Naive thymus-derived CD8-positive, alpha-beta T cell (primary cell): ENCODE measurements around the gene CHST14. TPM values are rescaled to one million over a fixed set of nuclear protein-coding genes. Genes with fewer than 3 reads are reported as not detected.
"Not testable (repeated sequence)": the region's sequence is repeated elsewhere in the genome, so short reads cannot be mapped to it uniquely, and the experiment has no call there.

ENCODE experiments used
- ATAC-seq, 2 donors: fragments of 150-1000 bp; cut with Tn5 transposase in 1 of 2; sonication (Bioruptor Pico), chemical (Tn5 transposase) in 1 of 2; 1 replicate in 1 of 2; 2 replicates in 1 of 2; pipeline ENCODE4 v1.10.0; 2021; ENCODE audit warnings: mild to moderate bottlenecking in 2 of 2, moderate library complexity in 2 of 2
- POLR2A ChIA-PET: fragments of 350-600 bp; sonication (Branson Sonifier 250); formaldehyde crosslinking; loops from one replicate; lab custom pipeline; 2021; ENCODE audit warnings: antibody characterized with exemption; lab: Charles Lee
- DNase-seq, 10 donors: peaks; one replicate each; pipeline versions ENCODE4 v3.0.0 to v3.0.0-alpha.2; 2020 to 2022
- H3K27ac Mint-ChIP-seq, 10 donors: one replicate each; pipeline ENCODE4 v1.8.0; 2020 to 2022; ENCODE audit warnings: mild to moderate bottlenecking in 10 of 10, mixed read lengths in 10 of 10, moderate library complexity in 4 of 10, inconsistent platforms in 1 of 10
- H3K27me3 Mint-ChIP-seq, 5 donors: one replicate each; pipeline ENCODE4 v1.8.0; 2021 to 2022; ENCODE audit warnings: mixed read lengths in 5 of 5
- H3K36me3 Mint-ChIP-seq, 3 donors: one replicate each; pipeline ENCODE4 v1.8.0; 2020 to 2022; ENCODE audit warnings: mixed read lengths in 3 of 3, mild to moderate bottlenecking in 2 of 3, inconsistent platforms in 1 of 3
- H3K4me1 Mint-ChIP-seq, 4 donors: one replicate each; pipeline ENCODE4 v1.8.0; 2021 to 2022; ENCODE audit warnings: mixed read lengths in 4 of 4
- H3K4me3 Mint-ChIP-seq, 10 donors: one replicate each; pipeline ENCODE4 v1.8.0; 2020 to 2022; ENCODE audit warnings: mild to moderate bottlenecking in 10 of 10, mixed read lengths in 10 of 10, moderate library complexity in 6 of 10, inconsistent platforms in 1 of 10
- H3K9me3 Mint-ChIP-seq, 9 donors: one replicate each; pipeline ENCODE4 v1.8.0; 2020 to 2022; ENCODE audit warnings: mixed read lengths in 9 of 9, mild to moderate bottlenecking in 3 of 9, inconsistent platforms in 1 of 9, moderate library complexity in 1 of 9
- polyA plus RNA-seq, 3 donors: library from polyadenylated mRNA; unstranded; fragments of 300-500 nt; fragmentation: Illumina TruSeq; gene quantifications; one replicate each; pipeline ENCODE4 v1.2.3, GENCODE V29; 2021
- total RNA-seq, 8 experiments: library from RNA in 2 of 8; stranded (reverse) in 2 of 8; gene quantifications; one replicate each; pipeline ENCODE4 v1.2.3 and lab custom pipeline; 2021 to 2026

The CHST14 gene
- total and polyA plus RNA-seq, 5 experiments from 2014 or later = 0.74 to 9.8 (median 1.2) TPM

DNA sequence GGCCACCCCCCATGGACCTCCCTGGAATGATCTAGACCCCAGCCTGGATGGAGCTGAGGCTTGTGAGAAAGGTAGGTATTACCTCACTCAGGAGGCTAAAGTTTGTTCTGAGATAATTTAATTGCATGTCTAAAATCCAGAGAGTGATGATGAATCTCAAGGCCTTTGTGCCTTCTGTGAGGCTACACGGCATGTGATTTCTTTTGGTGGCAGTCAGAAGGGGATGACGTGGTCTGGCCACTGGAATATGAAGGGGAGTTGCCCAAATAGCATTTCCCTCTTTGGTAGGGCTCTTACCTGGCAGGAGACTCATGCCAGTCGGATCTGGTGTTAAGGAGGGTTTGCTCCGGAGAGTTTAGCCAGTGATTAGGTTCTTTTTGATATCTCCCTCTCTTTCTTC, 27.5 kb upstream of the CHST14 start:
- POLR2A ChIA-PET = interaction anchor here (0.8 to 6.9 kb wide), 7 partner anchors 9 to 126 kb away, joined by 3 to 92 read pairs (median 3); partner anchors contain the start of gene RPUSD2
- peaks cover 40 to 65% (median 53%) of the 10 kb centered on the region in 4 donors for H3K4me1 Mint-ChIP-seq
- H3K36me3 Mint-ChIP-seq = peaks cover 0 to 4% (median 1%) of the 10 kb centered on the region in 3 donors
- DNase-seq (no peak), ATAC-seq (no peak)
- peak overlapping the region; percentile 24 to 95 (median 89) for H3K27ac Mint-ChIP-seq
- no peaks in the 10 kb centered on the region for H3K9me3 Mint-ChIP-seq
- H3K4me3 Mint-ChIP-seq = peak overlapping the region; percentile 85 to 97 (median 90)
- H3K27me3 Mint-ChIP-seq = peaks cover 4 to 18% (median 7%) of the 10 kb centered on the region in 5 donors

DNA sequence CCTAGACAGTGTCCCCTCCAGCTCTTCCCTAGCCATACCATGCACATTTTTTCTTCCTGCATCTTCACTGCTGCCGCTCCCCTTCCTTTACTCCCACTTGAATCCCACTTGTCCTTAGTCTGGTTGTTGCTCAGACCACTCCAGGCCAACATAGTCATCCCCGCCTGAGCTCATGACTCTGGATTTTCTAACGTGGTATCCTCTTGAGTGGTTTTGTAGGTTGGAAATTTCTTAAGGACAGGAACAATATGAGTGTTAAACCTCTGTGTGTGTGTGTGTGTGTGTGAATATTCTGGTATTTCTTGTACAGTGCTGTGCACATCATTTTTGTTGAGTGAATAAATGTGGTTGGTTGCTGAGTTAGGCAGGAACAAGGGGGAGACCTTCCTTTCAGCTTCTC, 26.9 kb upstream of the CHST14 start:
- no peak for DNase-seq
- Mint-ChIP-seq H3K36me3 (peaks cover 0 to 6% (median 1%) of the 10 kb centered on the region in 3 donors), H3K4me3 (peak overlapping the region; percentile 85 to 97 (median 90)), H3K4me1 (peaks cover 38 to 67% (median 54%) of the 10 kb centered on the region in 4 donors), H3K27me3 (peaks cover 0 to 12% (median 1%) of the 10 kb centered on the region in 5 donors), H3K9me3 (no peaks in the 10 kb centered on the region), H3K27ac (peak overlapping the region in 9 of 10 donors; percentile 10 to 90 (median 61))
- no peak for ATAC-seq
- POLR2A ChIA-PET = interaction anchor here (0.9 to 6.9 kb wide), 3 partner anchors 9 to 24 kb away, joined by 3 to 92 read pairs (median 33); no protein-coding TSS in a partner anchor

DNA sequence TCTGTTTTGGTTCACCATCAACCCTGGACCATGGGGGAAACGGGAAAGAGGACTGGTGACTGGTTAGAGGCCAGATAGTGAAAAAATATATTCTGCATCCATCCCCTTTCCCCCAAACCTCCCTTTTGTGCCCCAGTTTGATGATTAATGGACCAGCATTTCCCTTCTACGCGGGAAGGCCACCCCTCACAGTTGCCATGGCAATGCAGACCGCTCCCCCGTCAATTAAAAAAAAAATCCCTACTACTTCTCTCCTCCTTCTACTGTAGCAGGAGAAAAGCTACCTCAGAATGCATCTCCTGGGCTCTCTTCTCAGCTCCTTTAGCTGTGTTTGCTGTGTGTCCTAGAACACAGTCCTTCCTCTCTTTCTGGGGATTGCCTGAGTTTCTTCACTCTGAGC, 26.0 kb upstream of the CHST14 start:
- Mint-ChIP-seq H3K36me3 (peaks cover 0 to 9% (median 1%) of the 10 kb centered on the region in 3 donors), H3K4me1 (peaks cover 41 to 69% (median 59%) of the 10 kb centered on the region in 4 donors), H3K9me3 (no peaks in the 10 kb centered on the region), H3K27me3 (peaks cover 0 to 4% (median 0%) of the 10 kb centered on the region in 5 donors), H3K27ac (peak overlapping the region in 7 of 10 donors; percentile 16 to 73 (median 66)), H3K4me3 (no peak overlapping the region)
- DNase-seq (no peak), ATAC-seq (no peak)
- POLR2A ChIA-PET = interaction anchor here (0.6 to 6.9 kb wide), 2 partner anchors 8 to 206 kb away, joined by 5 to 92 read pairs; no protein-coding TSS in a partner anchor

DNA sequence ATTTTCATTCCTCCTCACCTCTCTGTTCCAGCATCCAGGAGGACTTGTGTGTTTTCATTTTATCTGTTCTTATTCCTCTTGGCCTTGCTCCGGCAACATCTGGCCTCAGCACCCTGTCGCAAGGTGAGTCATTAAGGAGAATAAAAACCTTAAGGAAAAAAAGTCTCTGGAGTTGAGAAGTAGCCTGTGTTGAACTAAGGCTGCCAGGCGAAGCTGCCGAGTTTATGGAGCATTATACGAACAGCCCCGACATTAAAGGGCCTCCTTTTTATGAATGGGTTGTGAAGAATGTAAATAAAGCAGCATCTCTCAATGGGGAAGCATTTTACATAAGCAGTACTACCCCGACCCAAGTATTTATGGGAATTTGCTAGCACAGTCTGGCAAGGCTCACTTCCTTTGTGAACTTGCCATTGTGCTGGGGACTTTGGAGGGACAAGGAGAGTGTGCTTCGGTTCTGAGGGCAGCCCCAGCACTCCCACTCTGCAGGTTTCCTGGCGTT, 25.3 kb upstream of the CHST14 start:
- POLR2A ChIA-PET = interaction anchor here (6.9 kb wide), 1 partner anchor 7 kb away, joined by 92 read pairs; no protein-coding TSS in a partner anchor
- H3K27ac Mint-ChIP-seq = peak overlapping the region in 9 of 10 donors; percentile 31 to 85 (median 66)
- no peaks in the 10 kb centered on the region for H3K9me3 Mint-ChIP-seq
- peak overlapping the region in 1 of 10 donors; percentile 43 for H3K4me3 Mint-ChIP-seq
- H3K27me3 Mint-ChIP-seq = no peaks in the 10 kb centered on the region
- DNase-seq = no peak
- no peak for ATAC-seq
- peaks cover 0 to 9% (median 1%) of the 10 kb centered on the region in 3 donors for H3K36me3 Mint-ChIP-seq
- peaks cover 43 to 71% (median 60%) of the 10 kb centered on the region in 4 donors for H3K4me1 Mint-ChIP-seq

DNA sequence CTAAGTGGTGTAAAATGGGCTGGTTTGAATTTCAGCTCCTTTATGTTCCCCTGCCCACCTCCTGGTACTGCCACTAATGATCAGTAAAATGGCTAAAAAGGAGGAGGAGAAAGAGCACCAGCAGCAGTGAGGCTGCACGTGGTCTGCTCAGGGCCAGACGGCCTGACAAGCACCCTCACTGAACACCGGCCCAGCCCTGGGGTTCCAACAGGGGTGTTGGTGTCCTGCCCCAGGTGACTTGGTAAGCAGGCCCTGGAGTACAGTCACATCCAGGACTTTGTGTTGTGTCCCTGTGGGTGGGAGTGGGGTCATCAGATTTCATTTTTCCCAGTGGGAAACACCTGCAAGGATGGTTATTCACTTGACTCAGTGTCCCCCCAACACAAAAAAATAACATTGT, 24.6 kb upstream of the CHST14 start:
- peaks cover 0 to 9% (median 1%) of the 10 kb centered on the region in 3 donors for H3K36me3 Mint-ChIP-seq
- no peak for ATAC-seq
- H3K4me3 Mint-ChIP-seq = no peak overlapping the region
- peaks cover 45 to 78% (median 65%) of the 10 kb centered on the region in 4 donors for H3K4me1 Mint-ChIP-seq
- no peaks in the 10 kb centered on the region for H3K27me3 Mint-ChIP-seq
- H3K9me3 Mint-ChIP-seq = no peaks in the 10 kb centered on the region
- no peak for DNase-seq
- H3K27ac Mint-ChIP-seq = peak overlapping the region in 1 of 10 donors; percentile 11
- POLR2A ChIA-PET = no interaction called here

DNA sequence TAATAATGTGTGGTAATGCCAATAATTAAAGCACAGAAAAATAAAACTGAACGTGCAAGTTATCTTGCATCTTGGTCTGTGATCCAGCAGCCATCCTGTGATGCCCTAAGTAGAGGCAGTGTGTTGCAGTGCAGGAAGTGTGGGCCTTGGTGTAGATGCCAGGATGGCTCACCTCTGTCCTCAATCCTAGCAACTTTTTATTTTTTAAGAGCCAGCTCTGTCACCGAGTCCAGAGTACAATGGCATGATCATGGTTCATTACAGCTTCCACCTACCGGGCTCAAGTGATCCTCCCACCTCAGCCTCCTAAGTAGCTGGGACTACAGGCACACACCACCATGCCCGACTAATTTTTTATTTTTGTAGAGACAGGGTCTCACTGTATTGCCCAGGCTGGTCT, 22.4 kb upstream of the CHST14 start:
- Mint-ChIP-seq H3K27ac (peak overlapping the region in 3 of 10 donors; percentile 15 to 48 (median 23)), H3K27me3 (no peaks in the 10 kb centered on the region), H3K4me1 (peaks cover 54 to 88% (median 76%) of the 10 kb centered on the region in 4 donors), H3K9me3 (no peaks in the 10 kb centered on the region), H3K36me3 (peaks cover 0 to 9% (median 1%) of the 10 kb centered on the region in 3 donors), H3K4me3 (no peak overlapping the region)
- ATAC-seq (no peak), DNase-seq (no peak)
- POLR2A ChIA-PET = interaction anchor here (1.2 kb wide), 1 partner anchor 21 kb away, joined by 4 read pairs; no protein-coding TSS in a partner anchor

DNA sequence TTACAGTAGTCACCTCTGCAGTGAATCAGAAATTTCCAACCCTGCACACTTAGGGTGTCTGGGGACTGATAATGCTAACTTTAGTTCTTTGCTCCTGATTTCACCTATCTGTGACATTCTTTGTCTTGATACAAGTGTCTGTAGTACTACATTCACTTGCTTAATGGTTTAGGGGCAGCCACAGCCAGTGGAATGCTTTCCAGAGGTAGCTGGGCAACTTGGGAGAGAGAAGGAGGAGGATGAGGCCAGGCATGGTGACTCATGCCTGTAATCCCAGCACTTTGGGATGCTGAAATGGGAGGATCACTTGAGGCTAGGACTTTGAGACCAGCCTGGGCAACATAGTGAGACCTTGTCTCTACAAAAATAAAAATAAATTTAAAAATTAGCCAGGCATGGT, 21.5 kb upstream of the CHST14 start:
- peaks cover 52 to 88% (median 76%) of the 10 kb centered on the region in 4 donors for H3K4me1 Mint-ChIP-seq
- no peak for DNase-seq

DNA sequence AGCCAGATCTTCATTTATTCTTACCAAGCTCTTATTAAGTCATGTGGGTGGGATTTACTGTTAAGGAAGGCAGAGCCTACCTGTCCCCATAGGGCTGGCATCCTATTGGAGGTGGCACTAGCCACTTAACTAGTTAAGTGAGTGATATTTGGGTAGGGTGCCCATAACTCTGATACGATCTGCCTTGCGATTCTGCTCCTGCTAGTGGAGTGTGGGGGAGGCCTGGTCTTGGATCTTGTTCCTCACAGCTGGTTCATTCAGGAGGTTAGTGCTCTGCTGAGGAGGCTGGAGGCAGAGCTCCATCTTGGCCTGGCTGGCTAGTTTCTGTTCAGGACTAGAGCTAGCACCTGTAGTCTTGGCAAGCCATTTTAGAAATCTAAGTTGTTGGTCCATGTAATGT, 20.7 kb upstream of the CHST14 start:
- H3K4me1 Mint-ChIP-seq = peaks cover 50 to 88% (median 76%) of the 10 kb centered on the region in 4 donors
- H3K27ac Mint-ChIP-seq = peak overlapping the region in 8 of 10 donors; percentile 63 to 87 (median 79)
- H3K4me3 Mint-ChIP-seq = peak overlapping the region in 4 of 10 donors; percentile 2 to 19 (median 10)
- no peaks in the 10 kb centered on the region for H3K9me3 Mint-ChIP-seq
- POLR2A ChIA-PET = interaction anchor here (6.1 kb wide), 1 partner anchor 8 kb away, joined by 92 read pairs; the partner anchor contains the start of gene BAHD1
- H3K27me3 Mint-ChIP-seq = no peaks in the 10 kb centered on the region
- ATAC-seq (no peak), DNase-seq (no peak)
- H3K36me3 Mint-ChIP-seq = peaks cover 0 to 9% (median 1%) of the 10 kb centered on the region in 3 donors

More for the DNA sequence above, 21.5 kb upstream of the CHST14 start:
- Mint-ChIP-seq H3K9me3 (no peaks in the 10 kb centered on the region), H3K4me3 (peak overlapping the region in 1 of 10 donors; percentile 49), H3K27me3 (no peaks in the 10 kb centered on the region), H3K27ac (peak overlapping the region; percentile 15 to 87 (median 54)), H3K36me3 (peaks cover 0 to 9% (median 1%) of the 10 kb centered on the region in 3 donors)
- POLR2A ChIA-PET = interaction anchor here (0.6 to 1.2 kb wide), 2 partner anchors 17 to 20 kb away, joined by 3 to 4 read pairs; no protein-coding TSS in a partner anchor
- ATAC-seq = no peak

DNA sequence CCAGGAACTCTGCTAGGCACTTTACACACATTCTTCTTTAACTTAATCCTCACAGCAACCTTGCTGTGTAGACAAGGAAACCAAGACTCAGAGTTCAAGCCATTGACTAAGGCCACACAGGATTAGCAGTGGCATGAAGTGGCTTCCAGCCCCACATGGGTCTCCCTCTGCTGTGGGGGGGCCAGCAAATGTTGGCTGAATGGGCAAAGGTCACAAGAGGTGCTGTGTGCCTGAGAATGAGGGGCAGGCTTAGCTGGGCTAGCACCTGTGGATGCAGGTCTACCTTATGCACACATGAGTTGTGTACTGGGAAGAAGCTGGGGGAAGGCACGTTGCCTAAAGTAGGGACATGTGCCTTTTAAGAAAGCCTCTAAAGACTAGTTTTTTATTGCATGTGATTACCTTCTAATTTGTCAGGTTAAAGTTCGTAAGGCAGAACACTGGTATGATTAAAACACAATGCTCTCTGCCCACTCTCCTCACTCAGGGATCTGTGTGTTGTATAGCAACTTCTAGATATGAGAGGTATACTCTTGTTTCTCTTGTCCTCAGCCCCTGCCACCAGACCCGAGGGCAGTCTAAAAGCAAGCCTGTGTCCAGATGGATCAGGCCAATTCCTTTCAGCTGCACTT, 19.1 kb upstream of the CHST14 start:
- no peak for ATAC-seq
- peak overlapping the region; percentile 83 to 98 (median 94) for H3K27ac Mint-ChIP-seq
- DNase-seq = no peak
- H3K27me3 Mint-ChIP-seq = no peaks in the 10 kb centered on the region
- POLR2A ChIA-PET = interaction anchor here (0.7 to 6.1 kb wide), 7 partner anchors 10 to 413 kb away, joined by 3 to 92 read pairs (median 4); partner anchors contain the start of genes BAHD1, CHST14, DISP2 and SRP14
- H3K4me3 Mint-ChIP-seq = peak overlapping the region; percentile 61 to 94 (median 87)
- H3K4me1 Mint-ChIP-seq = peaks cover 57 to 91% (median 81%) of the 10 kb centered on the region in 4 donors
- H3K36me3 Mint-ChIP-seq = peaks cover 0 to 7% (median 0%) of the 10 kb centered on the region in 3 donors
- H3K9me3 Mint-ChIP-seq = no peaks in the 10 kb centered on the region

DNA sequence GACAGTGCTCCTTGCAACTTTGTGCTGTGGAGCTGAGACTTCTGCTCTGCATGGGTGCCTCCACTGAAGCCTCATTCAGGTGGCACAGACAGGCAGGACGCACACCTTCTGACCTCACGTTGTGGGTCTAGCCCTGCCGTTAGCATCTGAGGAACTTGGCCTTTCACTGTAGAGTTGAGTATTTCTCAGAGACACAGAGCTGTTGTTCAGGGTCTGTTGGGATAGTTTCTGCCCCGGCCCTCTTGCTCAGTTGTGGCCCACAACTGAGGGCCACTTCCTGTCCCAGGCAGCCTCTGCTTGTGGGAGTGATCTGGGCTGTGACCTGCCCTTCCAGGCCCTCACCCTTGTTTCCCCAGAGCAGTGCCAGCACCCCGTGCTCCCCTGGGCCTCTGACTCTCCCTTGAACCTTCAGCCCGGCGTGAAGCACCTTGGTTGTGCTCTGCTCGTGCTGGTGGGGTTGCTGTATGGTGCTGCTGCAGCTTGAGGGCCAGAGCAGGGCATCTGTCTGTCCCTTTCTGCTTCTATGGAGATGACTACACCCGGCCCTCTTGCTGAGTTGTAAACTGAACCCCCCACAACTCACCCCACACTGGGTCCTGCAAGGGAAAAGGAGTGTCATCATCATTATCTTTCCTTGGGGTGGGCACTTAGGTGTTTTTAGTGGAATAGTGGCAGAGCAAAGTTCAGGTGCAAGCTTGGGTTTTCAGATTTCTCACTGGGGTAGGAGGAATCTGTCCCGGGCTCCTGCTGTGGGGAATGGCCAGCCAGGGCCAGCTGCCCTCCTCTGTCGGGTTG, 18.3 kb upstream of the CHST14 start:
- POLR2A ChIA-PET = interaction anchor here (0.7 to 6.1 kb wide), 7 partner anchors 10 to 94 kb away, joined by 3 to 92 read pairs (median 6); partner anchors contain the start of genes BAHD1, CHST14 and DISP2
- DNase-seq (peak in 1 of 10 donors; percentile 9), ATAC-seq (peak; percentile 38 to 50)
- peaks cover 0 to 7% (median 0%) of the 10 kb centered on the region in 3 donors for H3K36me3 Mint-ChIP-seq
- no peaks in the 10 kb centered on the region for H3K9me3 Mint-ChIP-seq
- peaks cover 63 to 94% (median 87%) of the 10 kb centered on the region in 4 donors for H3K4me1 Mint-ChIP-seq
- peak overlapping the region; percentile 83 to 98 (median 94) for H3K27ac Mint-ChIP-seq
- no peaks in the 10 kb centered on the region for H3K27me3 Mint-ChIP-seq
- peak overlapping the region; percentile 61 to 94 (median 87) for H3K4me3 Mint-ChIP-seq

DNA sequence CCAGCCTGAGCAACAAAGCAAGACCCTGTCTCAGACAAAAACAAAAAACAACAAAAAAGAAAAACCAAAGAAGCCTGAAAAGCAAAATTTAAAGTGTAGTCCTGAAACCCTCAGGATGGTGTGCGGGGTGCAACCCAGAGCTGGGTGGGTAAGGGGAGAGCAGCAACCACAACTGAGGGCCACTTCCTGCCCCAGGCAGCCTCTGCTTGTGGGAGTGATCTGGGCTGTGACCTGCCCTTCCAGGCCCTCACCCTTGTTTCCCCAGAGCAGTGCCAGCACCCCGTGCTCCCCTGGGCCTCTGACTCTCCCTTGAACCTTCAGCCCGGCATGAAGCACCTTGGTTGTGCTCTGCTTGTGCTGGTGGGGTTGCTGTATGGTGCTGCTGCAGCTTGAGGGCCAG, 16.8 kb upstream of the CHST14 start:
- not testable (repeated sequence) for H3K36me3 Mint-ChIP-seq
- POLR2A ChIA-PET = interaction anchor here (0.7 to 6.1 kb wide), 5 partner anchors 10 to 111 kb away, joined by 3 to 92 read pairs (median 9); partner anchors contain the start of genes BAHD1, CCDC32 and CHST14

More for the DNA sequence above, 16.8 kb upstream of the CHST14 start:
- H3K27me3 Mint-ChIP-seq, H3K9me3 Mint-ChIP-seq: not testable (repeated sequence)
- DNase-seq (peak in 5 of 10 donors; percentile 24 to 68 (median 51)), ATAC-seq (peak; percentile 71 to 74)
- H3K27ac Mint-ChIP-seq = peak overlapping the region; percentile 83 to 98 (median 94)
- H3K4me1 Mint-ChIP-seq = peaks cover 64 to 89% (median 83%) of the 10 kb centered on the region in 4 donors
- H3K4me3 Mint-ChIP-seq = peak overlapping the region; percentile 79 to 94 (median 87)
